H9 (cell line): ENCODE measurements around the gene PIEZO2. TPM values are rescaled to one million over a fixed set of nuclear protein-coding genes. Genes with fewer than 3 reads are reported as not detected.

Source experiments
- DNase-seq: peaks from one replicate; pipeline ENCODE4 v3.0.0-alpha.2; 2017
- H2AFZ ChIP-seq: one replicate; pipeline ENCODE4 v1.6.1; 2013; ENCODE audit warnings: mild to moderate bottlenecking, low read length, control low read depth, moderate library complexity
- H2AK5ac ChIP-seq: 2 replicates; pipeline ENCODE4 v1.6.1; 2013; ENCODE audit warnings: low read length, control low read depth, mixed read lengths; ENCODE audit not compliant: insufficient read length
- H2BK120ac ChIP-seq: one replicate; pipeline ENCODE4 v1.6.1; 2013; ENCODE audit warnings: low read depth, mild to moderate bottlenecking, low read length, control low read depth, inconsistent platforms; ENCODE audit not compliant: poor library complexity, severe bottlenecking
- H2BK12ac ChIP-seq: 2 replicates; pipeline ENCODE4 v1.6.1; 2013; ENCODE audit warnings: low read length, control low read depth, mixed read lengths, low read depth; ENCODE audit not compliant: insufficient read length
- H2BK15ac ChIP-seq: 2 replicates; pipeline ENCODE4 v1.6.1; 2013; ENCODE audit warnings: low read depth, low read length, control low read depth
- H2BK20ac ChIP-seq: one replicate; pipeline ENCODE4 v1.6.1; 2013; ENCODE audit warnings: low read depth, mild to moderate bottlenecking, low read length, control low read depth, inconsistent platforms; ENCODE audit not compliant: poor library complexity, severe bottlenecking
- H2BK5ac ChIP-seq: 2 replicates; pipeline ENCODE4 v1.6.1; 2013; ENCODE audit warnings: low read length, control low read depth, mixed read lengths; ENCODE audit not compliant: insufficient read length
- H3K14ac ChIP-seq: 2 replicates; pipeline ENCODE4 v1.6.1; 2013; ENCODE audit warnings: low read length, control low read depth; ENCODE audit not compliant: insufficient read depth
- H3K18ac ChIP-seq: 2 replicates; pipeline ENCODE4 v1.6.1; 2013; ENCODE audit warnings: low read depth, mild to moderate bottlenecking, mixed read lengths, low read length, control low read depth; ENCODE audit not compliant: insufficient read length
- H3K23ac ChIP-seq: 2 replicates; pipeline ENCODE4 v1.6.1; 2013; ENCODE audit warnings: low read length, control low read depth, mixed read lengths, low read depth; ENCODE audit not compliant: insufficient read length
- H3K23me2 ChIP-seq: 2 replicates; pipeline ENCODE4 v1.6.1; 2013; ENCODE audit warnings: low read depth, mild to moderate bottlenecking, mixed read lengths, low read length, control low read depth; ENCODE audit not compliant: insufficient read length, poor library complexity, severe bottlenecking
- H3K27ac ChIP-seq: 2 replicates; pipeline ENCODE4 v1.5.1; 2013; ENCODE audit warnings: low read length, control low read depth, mixed read lengths, low read depth; ENCODE audit not compliant: insufficient read length
- H3K27me3 ChIP-seq: 2 replicates; pipeline ENCODE4 v1.6.1; 2013; ENCODE audit warnings: low read length, control low read depth, inconsistent platforms; ENCODE audit not compliant: insufficient read depth
- H3K4ac ChIP-seq: 2 replicates; pipeline ENCODE4 v1.6.1; 2013; ENCODE audit warnings: low read depth, mild to moderate bottlenecking, control low read depth, inconsistent platforms, low read length, moderate library complexity
- H3K4me1 ChIP-seq: 2 replicates; pipeline ENCODE4 v1.6.1; 2013; ENCODE audit warnings: low read length, control low read depth, inconsistent platforms; ENCODE audit not compliant: insufficient read depth
- H3K4me2 ChIP-seq: 2 replicates; pipeline ENCODE4 v1.6.1; 2013; ENCODE audit warnings: low read length, control low read depth, mixed read lengths; ENCODE audit not compliant: insufficient read length, insufficient read depth
- H3K56ac ChIP-seq: 2 replicates; pipeline ENCODE4 v1.6.1; 2013; ENCODE audit warnings: low read depth, mild to moderate bottlenecking, mixed read lengths, low read length, control low read depth; ENCODE audit not compliant: insufficient read length
- H3K79me1 ChIP-seq: 2 replicates; pipeline ENCODE4 v1.6.1; 2013; ENCODE audit warnings: low read depth, mild to moderate bottlenecking, moderate library complexity, low read length, control low read depth, inconsistent platforms; ENCODE audit not compliant: insufficient read depth, poor library complexity, severe bottlenecking
- H3K79me2 ChIP-seq: 2 replicates; pipeline ENCODE4 v1.6.1; 2013; ENCODE audit warnings: low read length, control low read depth, inconsistent platforms; ENCODE audit not compliant: insufficient read depth
- H3K9ac ChIP-seq: 2 replicates; pipeline ENCODE4 v1.6.1; 2013; ENCODE audit warnings: low read length, control low read depth, mixed read lengths; ENCODE audit not compliant: insufficient read length; ENCODE audit errors: extremely low read depth
- H3K9me3 ChIP-seq: one replicate; pipeline ENCODE4 v1.6.1; 2013; ENCODE audit warnings: low read depth, low read length, inconsistent platforms; ENCODE audit not compliant: control insufficient read depth
- H3T11ph ChIP-seq: one replicate; pipeline ENCODE4 v1.6.1; 2013; ENCODE audit warnings: mild to moderate bottlenecking, low read length, control low read depth, inconsistent platforms
- H4K20me1 ChIP-seq: one replicate; pipeline ENCODE4 v1.6.1; 2013; ENCODE audit not compliant: control insufficient read depth, insufficient read length, insufficient read depth
- H4K5ac ChIP-seq: 2 replicates; pipeline ENCODE4 v1.6.1; 2013; ENCODE audit warnings: low read depth, mild to moderate bottlenecking, mixed read lengths, low read length, control low read depth; ENCODE audit not compliant: insufficient read length
- H4K8ac ChIP-seq: replicated peaks from 2 replicates; pipeline ENCODE4 v1.6.1; 2013; ENCODE audit warnings: low read length, control low read depth, mixed read lengths, low read depth; ENCODE audit not compliant: insufficient read length
- H4K91ac ChIP-seq: 2 replicates; pipeline ENCODE4 v1.6.1; 2013; ENCODE audit warnings: low read depth, mild to moderate bottlenecking, moderate library complexity, mixed read lengths, low read length, control low read depth; ENCODE audit not compliant: insufficient read length
- H3K27ac Mint-ChIP-seq, 3 experiments: 2 replicates in 2 of 3; 3 replicates in 1 of 3; pipeline ENCODE4 v1.8.0; 2020 to 2021; ENCODE audit warnings: mixed read lengths in 3 of 3, mild to moderate bottlenecking in 1 of 3, moderate library complexity in 1 of 3
- H3K27me3 Mint-ChIP-seq: 2 replicates; pipeline ENCODE4 v1.8.0; 2021; ENCODE audit warnings: low read depth, mild to moderate bottlenecking, moderate library complexity, mixed read lengths
- H3K36me3 Mint-ChIP-seq, 3 experiments: 2 replicates in 2 of 3; 3 replicates in 1 of 3; pipeline ENCODE4 v1.8.0; 2020 to 2021; ENCODE audit warnings: low read depth in 3 of 3, mixed read lengths in 3 of 3; ENCODE audit not compliant: insufficient read depth in 1 of 3
- H3K4me1 Mint-ChIP-seq, 2 experiments: 2 replicates each; pipeline ENCODE4 v1.8.0; 2020; ENCODE audit warnings: mixed read lengths in 2 of 2
- H3K4me3 Mint-ChIP-seq, 2 experiments: 2 replicates in 1 of 2; 3 replicates in 1 of 2; pipeline ENCODE4 v1.8.0; 2020 to 2021; ENCODE audit warnings: mild to moderate bottlenecking in 2 of 2, mixed read lengths in 2 of 2, moderate library complexity in 1 of 2
- H3K9me3 Mint-ChIP-seq, 2 experiments: 2 replicates in 1 of 2; 3 replicates in 1 of 2; pipeline ENCODE4 v1.8.0; 2020; ENCODE audit warnings: mild to moderate bottlenecking in 2 of 2, mixed read lengths in 2 of 2, moderate library complexity in 1 of 2
- WGBS: extraction: QIAGEN DNeasy Blood & Tissue Kit; methylation state at CpG from one replicate; pipeline ENCODE4 v1.1.7; 2013; ENCODE audit warnings: missing lambda C conversion rate, low lambda C conversion rate, mixed read lengths; ENCODE audit not compliant: insufficient read length; ENCODE audit errors: extremely low coverage; 5-methylcytosine and 5-hydroxymethylcytosine counted together
- total RNA-seq: library from RNA; stranded (reverse); gene quantifications from 2 replicates; pipeline ENCODE4 v1.2.1, GENCODE V29; 2021
- TF ChIP-seq, protein P1 (sequence below): fragments of 200-600 bp; sonication (generic); conservative IDR thresholded peaks from 3 replicates; pipeline ENCODE4 v1.8.0; 2021; ENCODE audit warnings: antibody characterized with exemption, mild to moderate bottlenecking

PIEZO2 gene
- total RNA-seq, 1 experiment from 2014 or later: 3.9 TPM

DNA sequence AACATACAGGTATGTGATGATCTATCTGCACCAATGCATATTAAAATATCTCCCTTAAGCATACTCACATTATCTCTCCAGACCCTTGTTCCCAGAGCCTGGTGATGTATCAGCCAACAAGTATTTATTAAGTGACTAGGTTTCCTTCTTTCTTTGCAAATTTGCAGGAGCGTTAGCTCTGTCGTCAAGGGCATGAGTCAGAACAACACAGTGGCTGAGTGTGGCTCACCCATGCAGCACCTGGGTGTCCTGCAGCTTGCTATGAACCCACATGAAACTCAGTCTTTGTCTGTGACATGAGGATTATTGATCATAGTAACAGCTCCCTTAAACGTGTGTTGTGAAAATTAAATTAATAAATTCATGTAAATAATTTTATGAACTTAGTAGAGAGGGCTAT is 96.6 kb downstream of the PIEZO2 start:
- DNase-seq: no peak
- Histone ChIP-seq H3K4me2 (no peak overlapping the region), H3K9me3 (no peaks in the 10 kb centered on the region), H3K4me1 (no peaks in the 10 kb centered on the region), H2BK20ac (no peak overlapping the region), H3T11ph (no peak overlapping the region), H4K20me1 (no peaks in the 10 kb centered on the region), H2AK5ac (no peak overlapping the region), H3K27ac (no peak overlapping the region), H3K56ac (no peak overlapping the region), H3K79me1 (no peaks in the 10 kb centered on the region), H3K18ac (no peak overlapping the region), H3K23ac (no peak overlapping the region), H4K8ac (no peak overlapping the region), H3K27me3 (no peaks in the 10 kb centered on the region), H4K5ac (no peak overlapping the region), H2AFZ (no peak overlapping the region), H2BK15ac (no peak overlapping the region), H2BK120ac (no peak overlapping the region), H2BK12ac (no peak overlapping the region), H3K79me2 (no peaks in the 10 kb centered on the region), H3K9ac (no peak overlapping the region), H2BK5ac (no peak overlapping the region), H3K14ac (no peak overlapping the region), H3K4ac (no peak overlapping the region), H3K23me2 (no peaks in the 10 kb centered on the region), H4K91ac (no peak overlapping the region)
- H3K27me3 Mint-ChIP-seq: no peaks in the 10 kb centered on the region
- H3K27ac Mint-ChIP-seq: no peak overlapping the region
- TF ChIP-seq, protein P1, sequence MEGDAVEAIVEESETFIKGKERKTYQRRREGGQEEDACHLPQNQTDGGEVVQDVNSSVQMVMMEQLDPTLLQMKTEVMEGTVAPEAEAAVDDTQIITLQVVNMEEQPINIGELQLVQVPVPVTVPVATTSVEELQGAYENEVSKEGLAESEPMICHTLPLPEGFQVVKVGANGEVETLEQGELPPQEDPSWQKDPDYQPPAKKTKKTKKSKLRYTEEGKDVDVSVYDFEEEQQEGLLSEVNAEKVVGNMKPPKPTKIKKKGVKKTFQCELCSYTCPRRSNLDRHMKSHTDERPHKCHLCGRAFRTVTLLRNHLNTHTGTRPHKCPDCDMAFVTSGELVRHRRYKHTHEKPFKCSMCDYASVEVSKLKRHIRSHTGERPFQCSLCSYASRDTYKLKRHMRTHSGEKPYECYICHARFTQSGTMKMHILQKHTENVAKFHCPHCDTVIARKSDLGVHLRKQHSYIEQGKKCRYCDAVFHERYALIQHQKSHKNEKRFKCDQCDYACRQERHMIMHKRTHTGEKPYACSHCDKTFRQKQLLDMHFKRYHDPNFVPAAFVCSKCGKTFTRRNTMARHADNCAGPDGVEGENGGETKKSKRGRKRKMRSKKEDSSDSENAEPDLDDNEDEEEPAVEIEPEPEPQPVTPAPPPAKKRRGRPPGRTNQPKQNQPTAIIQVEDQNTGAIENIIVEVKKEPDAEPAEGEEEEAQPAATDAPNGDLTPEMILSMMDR: no peak
- no peak overlapping the region for H3K4me3 Mint-ChIP-seq
- H3K9me3 Mint-ChIP-seq: no peaks in the 10 kb centered on the region
- WGBS: no CpG with 5 or more reads among the region's 3 CpGs
- peaks cover 0 to 4% (median 0%) of the 10 kb centered on the region in 3 experiments; a peak in 1 of 7 replicates for H3K36me3 Mint-ChIP-seq
- 0 out of 4 replicates have a peak, but pooled peaks cover 2% of the 10 kb centered on the region in 2 experiments for H3K4me1 Mint-ChIP-seq
